Mesendoderm (in vitro differentiated cells): Measurements from ENCODE around the gene HECTD4.
A peak's percentile ranks its signal among the peaks of the same experiment; 100 is the strongest.

ENCODE experiments used
- DNase-seq: peaks from one replicate; pipeline ENCODE4 v3.0.0; 2013
- H2AK5ac ChIP-seq: 2 replicates; pipeline ENCODE4 v1.6.1; 2013; ENCODE audit warnings: low read length, inconsistent platforms
- H2BK120ac ChIP-seq: 2 replicates; pipeline ENCODE4 v1.6.1; 2013; ENCODE audit warnings: low read depth, mild to moderate bottlenecking, low read length, moderate library complexity, mixed read lengths
- H2BK15ac ChIP-seq: replicated peaks from 2 replicates; pipeline ENCODE4 v1.6.1; 2013; ENCODE audit warnings: low read depth, mild to moderate bottlenecking, moderate library complexity
- H2BK5ac ChIP-seq: 2 replicates; pipeline ENCODE4 v1.6.1; 2013; ENCODE audit warnings: low read length, inconsistent platforms
- H3K18ac ChIP-seq: 2 replicates; pipeline ENCODE4 v1.6.1; 2013; ENCODE audit warnings: mild to moderate bottlenecking, low read length, mixed read lengths
- H3K23ac ChIP-seq: one replicate; pipeline ENCODE4 v1.6.1; 2013; ENCODE audit warnings: low read length
- H3K27ac ChIP-seq: 2 replicates; pipeline ENCODE4 v1.5.1; 2013; ENCODE audit warnings: low read depth, mild to moderate bottlenecking, inconsistent platforms, low read length, moderate library complexity
- H3K27me3 ChIP-seq: 2 replicates; pipeline ENCODE4 v1.6.1; 2013; ENCODE audit warnings: low read length, control low read depth, mild to moderate bottlenecking, inconsistent platforms; ENCODE audit not compliant: insufficient read depth, poor library complexity
- H3K36me3 ChIP-seq: 2 replicates; pipeline ENCODE4 v1.6.1; 2013; ENCODE audit warnings: low read length, inconsistent platforms; ENCODE audit not compliant: control insufficient read depth, insufficient read depth
- H3K4ac ChIP-seq: one replicate; pipeline ENCODE4 v1.6.1; 2013; ENCODE audit warnings: low read depth, mild to moderate bottlenecking, low read length, moderate library complexity
- H3K4me1 ChIP-seq: 2 replicates; pipeline ENCODE4 v1.6.1; 2013; ENCODE audit warnings: low read depth, low read length, inconsistent platforms; ENCODE audit not compliant: control insufficient read depth
- H3K4me2 ChIP-seq: 2 replicates; pipeline ENCODE4 v1.6.1; 2013; ENCODE audit warnings: low read length
- H3K4me3 ChIP-seq: 2 replicates; pipeline ENCODE4 v1.5.1; 2013; ENCODE audit warnings: mild to moderate bottlenecking, low read length
- H3K56ac ChIP-seq: one replicate; pipeline ENCODE4 v1.6.1; 2013; ENCODE audit warnings: low read length
- H3K79me1 ChIP-seq: 2 replicates; pipeline ENCODE4 v1.6.1; 2013; ENCODE audit warnings: low read length, inconsistent platforms
- H3K79me2 ChIP-seq: 2 replicates; pipeline ENCODE4 v1.6.1; 2013; ENCODE audit warnings: mild to moderate bottlenecking, low read length; ENCODE audit not compliant: control insufficient read depth, insufficient read depth
- H3K9ac ChIP-seq: 2 replicates; pipeline ENCODE4 v1.6.1; 2013; ENCODE audit warnings: low read length, inconsistent platforms
- H4K5ac ChIP-seq: one replicate; pipeline ENCODE4 v1.6.1; 2013; ENCODE audit warnings: low read length
- H4K8ac ChIP-seq: one replicate; pipeline ENCODE4 v1.6.1; 2013; ENCODE audit warnings: low read depth, mild to moderate bottlenecking, control low read depth, low read length, moderate library complexity
- WGBS: extraction: QIAGEN DNeasy Blood & Tissue Kit; methylation state at CpG from one replicate; pipeline ENCODE4 v1.1.7; 2013; ENCODE audit warnings: low lambda C conversion rate, missing lambda C conversion rate; ENCODE audit not compliant: insufficient coverage; ENCODE audit errors: extremely low coverage; 5-methylcytosine and 5-hydroxymethylcytosine counted together

HECTD4 gene

GRCh38 chr12:112304436-112304835, 77.8 kb downstream of the HECTD4 start:
- Histone ChIP-seq H3K27me3 (no peaks in the 10 kb centered on the region), H3K79me1 (no peaks in the 10 kb centered on the region), H3K79me2 (no peaks in the 10 kb centered on the region), H3K4me3 (no peak overlapping the region), H2BK120ac (no peak overlapping the region), H4K5ac (no peak overlapping the region), H3K4me2 (no peak overlapping the region), H2BK5ac (no peak overlapping the region), H3K56ac (no peak overlapping the region), H3K27ac (no peak overlapping the region), H3K4me1 (peaks cover 2% of the 10 kb centered on the region), H3K23ac (no peak overlapping the region), H3K4ac (no peak overlapping the region), H2BK15ac (no peak overlapping the region), H2AK5ac (no peak overlapping the region), H3K36me3 (peaks cover 1% of the 10 kb centered on the region), H3K9ac (no peak overlapping the region), H4K8ac (no peak overlapping the region), H3K18ac (no peak overlapping the region)
- no CpG with 5 or more reads among the region's 4 CpGs for WGBS
- DNase-seq: no peak

DNA sequence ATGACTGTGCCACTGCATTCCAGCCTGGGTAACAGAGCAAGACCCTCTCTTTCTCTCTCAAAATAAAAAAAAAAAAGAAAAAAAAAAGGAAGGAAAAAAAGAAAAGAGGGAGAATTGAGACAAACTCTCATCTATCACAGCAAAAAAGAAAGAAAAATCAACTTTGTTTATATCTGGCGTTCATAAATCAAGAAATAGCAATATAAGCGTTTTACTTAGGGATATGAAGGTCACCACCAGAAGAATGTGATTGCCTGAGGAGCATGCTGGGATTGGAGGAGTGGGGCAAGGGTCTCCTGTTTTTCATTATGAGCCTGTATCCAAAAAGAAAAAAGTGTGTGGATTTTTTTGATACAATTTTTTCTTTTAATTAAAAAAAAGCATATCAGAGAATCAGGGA, 78.4 kb downstream of the HECTD4 start:
- H3K4ac ChIP-seq: no peak overlapping the region
- H3K27ac ChIP-seq: no peak overlapping the region
- H3K4me2 ChIP-seq: no peak overlapping the region
- H3K36me3 ChIP-seq: peaks cover 1% of the 10 kb centered on the region
- H3K79me1 ChIP-seq: no peaks in the 10 kb centered on the region
- DNase-seq: no peak
- no peak overlapping the region for H2BK5ac ChIP-seq
- no peak overlapping the region for H2BK120ac ChIP-seq
- no peak overlapping the region for H3K56ac ChIP-seq
- no peak overlapping the region for H4K8ac ChIP-seq
- H3K4me1 ChIP-seq: peaks cover 2% of the 10 kb centered on the region
- no peak overlapping the region for H3K4me3 ChIP-seq
- H3K9ac ChIP-seq: no peak overlapping the region
- H2AK5ac ChIP-seq: no peak overlapping the region
- no peaks in the 10 kb centered on the region for H3K79me2 ChIP-seq
- no peaks in the 10 kb centered on the region for H3K27me3 ChIP-seq
- no CpG with 5 or more reads among the region's 2 CpGs for WGBS
- no peak overlapping the region for H3K18ac ChIP-seq
- H2BK15ac ChIP-seq: no peak overlapping the region
- H3K23ac ChIP-seq: no peak overlapping the region
- no peak overlapping the region for H4K5ac ChIP-seq

DNA sequence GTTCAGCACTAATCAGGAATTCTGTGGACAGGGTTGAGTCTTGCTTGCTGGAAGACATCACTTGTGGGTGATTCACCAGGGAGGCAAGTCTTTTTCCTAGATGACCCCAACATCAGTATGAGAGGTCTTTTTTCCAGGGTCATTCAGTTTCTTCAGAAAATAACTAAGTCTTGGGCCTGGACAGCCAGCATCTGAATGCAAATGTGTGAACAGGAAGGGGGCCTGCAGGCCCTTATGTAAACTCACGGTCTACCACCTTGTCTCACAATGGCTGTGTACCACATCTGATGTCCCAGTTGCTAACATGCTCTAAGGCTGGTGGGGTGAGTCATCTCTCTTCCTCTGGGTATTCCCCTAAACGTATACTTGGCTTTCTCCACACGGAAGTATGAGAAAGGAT, 79.2 kb downstream of the HECTD4 start:
- no peak overlapping the region for H3K18ac ChIP-seq
- no peaks in the 10 kb centered on the region for H3K79me2 ChIP-seq
- H3K4ac ChIP-seq: no peak overlapping the region
- H2BK15ac ChIP-seq: no peak overlapping the region
- DNase-seq: peak; percentile 82
- no peaks in the 10 kb centered on the region for H3K79me1 ChIP-seq
- no peak overlapping the region for H2BK5ac ChIP-seq
- no peak overlapping the region for H4K8ac ChIP-seq
- H3K27me3 ChIP-seq: no peaks in the 10 kb centered on the region
- no peak overlapping the region for H3K4me3 ChIP-seq
- H3K9ac ChIP-seq: no peak overlapping the region
- no peak overlapping the region for H2AK5ac ChIP-seq
- peaks cover 1% of the 10 kb centered on the region for H3K36me3 ChIP-seq
- no peak overlapping the region for H3K4me2 ChIP-seq
- no peak overlapping the region for H3K23ac ChIP-seq
- no peak overlapping the region for H2BK120ac ChIP-seq
- H3K56ac ChIP-seq: no peak overlapping the region
- H3K27ac ChIP-seq: no peak overlapping the region
- no CpG with 5 or more reads among the region's 3 CpGs for WGBS
- H3K4me1 ChIP-seq: peaks cover 2% of the 10 kb centered on the region
- no peak overlapping the region for H4K5ac ChIP-seq

GRCh38 chr12:112299704-112300103, 82.5 kb downstream of the HECTD4 start:
- Histone ChIP-seq H3K27ac (no peak overlapping the region), H3K23ac (no peak overlapping the region), H3K18ac (no peak overlapping the region), H3K79me2 (no peaks in the 10 kb centered on the region), H3K4ac (no peak overlapping the region), H2BK15ac (no peak overlapping the region), H3K4me2 (no peak overlapping the region), H3K56ac (no peak overlapping the region), H3K4me3 (no peak overlapping the region), H2AK5ac (no peak overlapping the region), H3K9ac (no peak overlapping the region), H4K8ac (no peak overlapping the region), H2BK120ac (no peak overlapping the region), H4K5ac (no peak overlapping the region), H3K27me3 (no peaks in the 10 kb centered on the region), H2BK5ac (no peak overlapping the region), H3K79me1 (no peaks in the 10 kb centered on the region), H3K4me1 (peaks cover 2% of the 10 kb centered on the region), H3K36me3 (peaks cover 4% of the 10 kb centered on the region)
- no peak for DNase-seq
- no CpG with 5 or more reads among the region's 3 CpGs for WGBS

DNA sequence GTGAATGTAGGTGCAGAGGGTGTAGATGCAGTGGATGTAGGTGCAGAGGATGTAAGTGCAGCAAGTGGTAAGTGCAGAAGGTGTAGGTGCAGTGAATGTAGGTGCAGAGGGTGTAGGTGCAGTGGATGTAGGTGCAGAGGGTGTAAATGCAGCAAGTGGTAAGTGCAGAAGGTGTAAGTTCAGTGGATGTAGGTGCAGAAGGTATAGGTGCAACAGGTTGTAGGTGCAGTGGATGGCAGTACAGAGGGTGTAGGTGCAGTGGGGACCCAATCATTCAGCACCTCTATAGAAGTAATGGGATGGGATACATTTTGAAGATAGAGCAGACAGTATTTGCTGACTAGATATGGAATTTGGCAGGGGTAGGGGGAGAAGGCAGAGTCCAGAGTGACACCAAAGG, 85.0 kb downstream of the HECTD4 start:
- no peak for DNase-seq
- Histone ChIP-seq H3K18ac (no peak overlapping the region), H4K5ac (no peak overlapping the region), H3K56ac (no peak overlapping the region), H2AK5ac (no peak overlapping the region), H3K23ac (no peak overlapping the region), H3K79me2 (no peaks in the 10 kb centered on the region), H4K8ac (no peak overlapping the region), H3K9ac (no peak overlapping the region), H3K27me3 (no peaks in the 10 kb centered on the region), H2BK5ac (no peak overlapping the region), H3K27ac (no peak overlapping the region), H3K79me1 (no peaks in the 10 kb centered on the region), H3K36me3 (peaks cover 4% of the 10 kb centered on the region), H3K4me3 (no peak overlapping the region), H3K4me2 (no peak overlapping the region), H3K4me1 (no peaks in the 10 kb centered on the region), H3K4ac (no peak overlapping the region), H2BK120ac (no peak overlapping the region), H2BK15ac (no peak overlapping the region)

- Histone ChIP-seq H4K5ac (no peak overlapping the region), H3K4me3 (no peak overlapping the region), H2BK15ac (no peak overlapping the region), H4K8ac (no peak overlapping the region), H3K4me1 (no peaks in the 10 kb centered on the region), H3K79me2 (no peaks in the 10 kb centered on the region), H3K9ac (no peak overlapping the region), H2BK5ac (no peak overlapping the region), H3K4ac (no peak overlapping the region), H2AK5ac (no peak overlapping the region), H3K23ac (no peak overlapping the region), H3K36me3 (peaks cover 4% of the 10 kb centered on the region), H3K27ac (no peak overlapping the region), H2BK120ac (no peak overlapping the region), H3K79me1 (no peaks in the 10 kb centered on the region), H3K27me3 (no peaks in the 10 kb centered on the region), H3K4me2 (no peak overlapping the region), H3K56ac (no peak overlapping the region), H3K18ac (no peak overlapping the region)
- no peak for DNase-seq
- no CpG with 5 or more reads among the region's 3 CpGs for WGBS
These were observed 86.0 kb downstream of the HECTD4 start for GRCh38 chr12:112296183-112296582.
